ENCODE data around the gene AGAP2. TPM values are rescaled to one million over a fixed set of nuclear protein-coding genes. Genes with fewer than 3 reads are reported as not detected.

AGAP2 gene
- total and polyA plus RNA-seq, 9 of the 15 experiments (the other 6 are each of a cell fraction or from before 2014, with no cell fraction given), result 0.04 to 0.77 (median 0.28) TPM; not detected in 1

DNA sequence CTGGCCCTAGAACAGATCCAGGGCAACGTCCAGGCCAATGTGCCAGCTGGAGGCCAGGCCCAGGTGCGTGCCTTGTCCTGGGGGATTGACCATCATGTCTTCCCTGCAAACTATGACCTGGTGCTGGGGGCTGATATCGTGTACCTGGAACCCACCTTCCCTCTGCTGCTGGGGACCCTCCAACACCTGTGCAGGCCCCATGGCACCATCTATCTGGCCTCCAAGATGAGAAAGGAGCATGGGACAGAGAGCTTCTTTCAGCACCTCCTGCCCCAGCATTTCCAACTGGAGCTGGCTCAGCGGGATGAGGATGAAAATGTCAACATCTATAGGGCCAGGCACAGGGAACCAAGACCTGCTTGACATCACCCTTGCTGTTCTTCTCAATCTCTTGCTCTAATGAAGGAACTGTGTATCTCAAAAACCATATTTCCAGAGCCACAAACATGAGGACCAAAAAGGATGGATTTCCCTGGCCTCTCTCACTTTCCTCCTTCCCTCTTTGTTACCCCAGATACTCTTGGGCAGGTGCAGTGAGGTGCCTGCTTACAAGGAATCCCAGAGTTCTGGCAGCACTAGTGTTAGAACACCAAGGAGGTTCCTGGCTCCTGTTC is 41.8 kb upstream of the AGAP2 start:
- H3K9ac ChIP-seq (ENCODE audit: insufficient read depth in 1 of 2, low read depth in 2 of 2, low read length in 2 of 2), result peak overlapping the region in 1 of 2 experiments; percentile 48; a peak in 1 of 4 replicates
- DNase-seq (ENCODE audit: extremely low read depth in 1 of 4, low spot score in 3 of 4) (no peak), FAIRE-seq (no peak), ATAC-seq (no peak)
- H3K27ac ChIP-seq (ENCODE audit: extremely low read depth, low read depth, low read length), result no peak overlapping the region; the same call in 2 of the 3 replicates
- intact Hi-C loops (cut with micrococcal nuclease) (no loop called here), in situ Hi-C loops (cut with MboI) (no loop called here)
- BruUV-seq (replicated peaks), result no TSS peak
- H3K79me2 ChIP-seq (ENCODE audit: control insufficient read depth, insufficient read depth, low read length), result peaks cover 22% of the 10 kb centered on the region
- H3K4me3 ChIP-seq, result no peak overlapping the region
- H2AFZ ChIP-seq (ENCODE audit: low read depth, low read length), result no peak overlapping the region
- no peak overlapping the region for H3K4me2 ChIP-seq (ENCODE audit: insufficient read depth, low read length)
- WGBS (ENCODE audit: insufficient coverage, low coverage, missing lambda C conversion rate), result 80% methylated on average over 4 of the region's 4 CpGs
- ChIA-PET CTCF (ENCODE audit: low intra/inter-chr PET ratio) (interaction anchor here (0.9 kb wide), 1 partner anchor 9 kb away, joined by 3 read pairs; the partner anchor contains the start of gene METTL1), POLR2A (interaction anchor here (1.3 to 1.6 kb wide), 3 partner anchors 13 to 137 kb away, joined by 3 to 4 read pairs (median 4); no protein-coding TSS in a partner anchor)
- no peaks in the 10 kb centered on the region for H3K9me3 ChIP-seq (replicated peaks; ENCODE audit: control insufficient read depth, insufficient read depth, low read depth, low read length)
- no peak for TF ChIP-seq NCOA6 (IDR thresholded peaks at IDR 0.05)
- no peak for TF ChIP-seq BCOR (IDR thresholded peaks at IDR 0.05)
- TF ChIP-seq, protein P1, sequence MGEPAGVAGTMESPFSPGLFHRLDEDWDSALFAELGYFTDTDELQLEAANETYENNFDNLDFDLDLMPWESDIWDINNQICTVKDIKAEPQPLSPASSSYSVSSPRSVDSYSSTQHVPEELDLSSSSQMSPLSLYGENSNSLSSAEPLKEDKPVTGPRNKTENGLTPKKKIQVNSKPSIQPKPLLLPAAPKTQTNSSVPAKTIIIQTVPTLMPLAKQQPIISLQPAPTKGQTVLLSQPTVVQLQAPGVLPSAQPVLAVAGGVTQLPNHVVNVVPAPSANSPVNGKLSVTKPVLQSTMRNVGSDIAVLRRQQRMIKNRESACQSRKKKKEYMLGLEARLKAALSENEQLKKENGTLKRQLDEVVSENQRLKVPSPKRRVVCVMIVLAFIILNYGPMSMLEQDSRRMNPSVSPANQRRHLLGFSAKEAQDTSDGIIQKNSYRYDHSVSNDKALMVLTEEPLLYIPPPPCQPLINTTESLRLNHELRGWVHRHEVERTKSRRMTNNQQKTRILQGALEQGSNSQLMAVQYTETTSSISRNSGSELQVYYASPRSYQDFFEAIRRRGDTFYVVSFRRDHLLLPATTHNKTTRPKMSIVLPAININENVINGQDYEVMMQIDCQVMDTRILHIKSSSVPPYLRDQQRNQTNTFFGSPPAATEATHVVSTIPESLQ (CRISPR knock-in tag; IDR thresholded peaks at IDR 0.05), result no peak
- TF ChIP-seq FOSL1 (tag; conservative IDR thresholded peaks at IDR 0.05), result no peak
- no peak for TF ChIP-seq ARNT (IDR thresholded peaks at IDR 0.05)
- TF ChIP-seq TRIM24 (IDR thresholded peaks at IDR 0.05), result no peak
- TF ChIP-seq TBL1XR1 (IDR thresholded peaks at IDR 0.05; ENCODE audit: low read length in 2 of 2), result no peak
- TF ChIP-seq PCBP1 (IDR thresholded peaks at IDR 0.05; ENCODE audit: low read depth, low read length, poor library complexity, severe bottlenecking), result no peak
- TF ChIP-seq HIVEP1 (CRISPR knock-in tag; IDR thresholded peaks at IDR 0.05), result no peak
- TF ChIP-seq, protein P2, sequence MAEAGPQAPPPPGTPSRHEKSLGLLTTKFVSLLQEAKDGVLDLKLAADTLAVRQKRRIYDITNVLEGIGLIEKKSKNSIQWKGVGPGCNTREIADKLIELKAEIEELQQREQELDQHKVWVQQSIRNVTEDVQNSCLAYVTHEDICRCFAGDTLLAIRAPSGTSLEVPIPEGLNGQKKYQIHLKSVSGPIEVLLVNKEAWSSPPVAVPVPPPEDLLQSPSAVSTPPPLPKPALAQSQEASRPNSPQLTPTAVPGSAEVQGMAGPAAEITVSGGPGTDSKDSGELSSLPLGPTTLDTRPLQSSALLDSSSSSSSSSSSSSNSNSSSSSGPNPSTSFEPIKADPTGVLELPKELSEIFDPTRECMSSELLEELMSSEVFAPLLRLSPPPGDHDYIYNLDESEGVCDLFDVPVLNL (CRISPR knock-in tag; IDR thresholded peaks at IDR 0.05; ENCODE audit: low read depth), result no peak
- no peak for TF ChIP-seq CBFB (CRISPR knock-in tag; IDR thresholded peaks at IDR 0.05)
- TF ChIP-seq ZNF217 (CRISPR knock-in tag; IDR thresholded peaks at IDR 0.05), result no peak
- no peak for TF ChIP-seq DNMT1 (IDR thresholded peaks at IDR 0.05)
- TF ChIP-seq ZNF696 (CRISPR knock-in tag; conservative IDR thresholded peaks at IDR 0.05), result no peak
- no peaks in the 10 kb centered on the region for H3K9me1 ChIP-seq (ENCODE audit: control insufficient read depth, insufficient read depth, low read length)
- H3K36me3 ChIP-seq (ENCODE audit: control insufficient read depth, insufficient read depth, low read length), result peaks cover 32% of the 10 kb centered on the region
- H4K20me1 ChIP-seq (replicated peaks; ENCODE audit: control insufficient read depth, insufficient read depth, low read length), result no peaks in the 10 kb centered on the region
- H3K4me1 ChIP-seq (replicated peaks in 1 of 2; ENCODE audit: control insufficient read depth in 2 of 2, insufficient read depth in 2 of 2, low read length in 2 of 2), result peaks cover 8 to 12% of the 10 kb centered on the region in 2 experiments; a peak in 4 of 5 replicates
- H3K27me3 ChIP-seq (ENCODE audit: control insufficient read depth in 2 of 2, insufficient read depth in 2 of 2, low read length in 2 of 2), result no peaks in the 10 kb centered on the region
